ENCODE results near the gene UQCR10. TPM values are rescaled to one million over a fixed set of nuclear protein-coding genes. Genes with fewer than 3 reads are reported as not detected.

Gene UQCR10
- total and polyA plus RNA-seq, 2 experiments from 2014 or later = 78.0 to 535 TPM

- no peak overlapping the region for H3K27ac Mint-ChIP-seq
- Histone ChIP-seq H3K79me2 (replicated peaks; ENCODE audit: insufficient read depth) (no peaks in the 10 kb centered on the region), H3K27ac (ENCODE audit: low read depth) (no peak overlapping the region), H3K36me3 (ENCODE audit: insufficient read depth) (no peaks in the 10 kb centered on the region), H3K4me3 (no peak overlapping the region), H3K4me1 (ENCODE audit: insufficient read depth) (peaks cover 14% of the 10 kb centered on the region), H3K27me3 (ENCODE audit: insufficient read depth) (no peaks in the 10 kb centered on the region), H3F3A (replicated peaks; ENCODE audit: low read depth) (no peaks in the 10 kb centered on the region; the same call in 1 of the 2 replicates), H3K9me2 (ENCODE audit: insufficient read depth) (no peaks in the 10 kb centered on the region), H2AFZ (no peak overlapping the region), H4K20me1 (replicated peaks; ENCODE audit: insufficient read depth) (no peaks in the 10 kb centered on the region), H3K4me2 (no peak overlapping the region)
- H3K4me1 Mint-ChIP-seq = peaks cover 22% of the 10 kb centered on the region
- no peak for DNase-seq (ENCODE audit: low spot score)
- H3K36me3 Mint-ChIP-seq (ENCODE audit: low read depth) = no peaks in the 10 kb centered on the region
- no peak overlapping the region for H3K4me3 Mint-ChIP-seq
- H3K9me3 Mint-ChIP-seq = no peaks in the 10 kb centered on the region
- TF ChIP-seq POLR2AphosphoS5 (IDR thresholded peaks at IDR 0.05; ENCODE audit: low read depth) (no peak), EZH2phosphoT487 (IDR thresholded peaks at IDR 0.05; ENCODE audit: unreplicated experiment) (no peak), STAT1 (IDR thresholded peaks at IDR 0.05; ENCODE audit: unreplicated experiment) (no peak), ZNF114 (CRISPR knock-in tag; IDR thresholded peaks at IDR 0.05) (no peak), NANOG (IDR thresholded peaks at IDR 0.05; ENCODE audit: borderline replicate concordance) (no peak), ETS1 (IDR thresholded peaks at IDR 0.05) (no peak), JUNB (IDR thresholded peaks at IDR 0.05; ENCODE audit: unreplicated experiment) (no peak), EZH2 (IDR thresholded peaks at IDR 0.05; ENCODE audit: low read depth, unreplicated experiment) (no peak), CREB1 (CRISPR knock-in tag; IDR thresholded peaks at IDR 0.05; ENCODE audit: low read depth) (no peak), REST (IDR thresholded peaks at IDR 0.05; ENCODE audit: unreplicated experiment) (no peak), ZNF331 (CRISPR knock-in tag; IDR thresholded peaks at IDR 0.05; ENCODE audit: low read depth) (no peak)
- TF ChIP-seq, protein P1, sequence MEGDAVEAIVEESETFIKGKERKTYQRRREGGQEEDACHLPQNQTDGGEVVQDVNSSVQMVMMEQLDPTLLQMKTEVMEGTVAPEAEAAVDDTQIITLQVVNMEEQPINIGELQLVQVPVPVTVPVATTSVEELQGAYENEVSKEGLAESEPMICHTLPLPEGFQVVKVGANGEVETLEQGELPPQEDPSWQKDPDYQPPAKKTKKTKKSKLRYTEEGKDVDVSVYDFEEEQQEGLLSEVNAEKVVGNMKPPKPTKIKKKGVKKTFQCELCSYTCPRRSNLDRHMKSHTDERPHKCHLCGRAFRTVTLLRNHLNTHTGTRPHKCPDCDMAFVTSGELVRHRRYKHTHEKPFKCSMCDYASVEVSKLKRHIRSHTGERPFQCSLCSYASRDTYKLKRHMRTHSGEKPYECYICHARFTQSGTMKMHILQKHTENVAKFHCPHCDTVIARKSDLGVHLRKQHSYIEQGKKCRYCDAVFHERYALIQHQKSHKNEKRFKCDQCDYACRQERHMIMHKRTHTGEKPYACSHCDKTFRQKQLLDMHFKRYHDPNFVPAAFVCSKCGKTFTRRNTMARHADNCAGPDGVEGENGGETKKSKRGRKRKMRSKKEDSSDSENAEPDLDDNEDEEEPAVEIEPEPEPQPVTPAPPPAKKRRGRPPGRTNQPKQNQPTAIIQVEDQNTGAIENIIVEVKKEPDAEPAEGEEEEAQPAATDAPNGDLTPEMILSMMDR (conservative IDR thresholded peaks at IDR 0.05; ENCODE audit: low read depth in 2 of 2) = no peak
- TF ChIP-seq, protein P2, sequence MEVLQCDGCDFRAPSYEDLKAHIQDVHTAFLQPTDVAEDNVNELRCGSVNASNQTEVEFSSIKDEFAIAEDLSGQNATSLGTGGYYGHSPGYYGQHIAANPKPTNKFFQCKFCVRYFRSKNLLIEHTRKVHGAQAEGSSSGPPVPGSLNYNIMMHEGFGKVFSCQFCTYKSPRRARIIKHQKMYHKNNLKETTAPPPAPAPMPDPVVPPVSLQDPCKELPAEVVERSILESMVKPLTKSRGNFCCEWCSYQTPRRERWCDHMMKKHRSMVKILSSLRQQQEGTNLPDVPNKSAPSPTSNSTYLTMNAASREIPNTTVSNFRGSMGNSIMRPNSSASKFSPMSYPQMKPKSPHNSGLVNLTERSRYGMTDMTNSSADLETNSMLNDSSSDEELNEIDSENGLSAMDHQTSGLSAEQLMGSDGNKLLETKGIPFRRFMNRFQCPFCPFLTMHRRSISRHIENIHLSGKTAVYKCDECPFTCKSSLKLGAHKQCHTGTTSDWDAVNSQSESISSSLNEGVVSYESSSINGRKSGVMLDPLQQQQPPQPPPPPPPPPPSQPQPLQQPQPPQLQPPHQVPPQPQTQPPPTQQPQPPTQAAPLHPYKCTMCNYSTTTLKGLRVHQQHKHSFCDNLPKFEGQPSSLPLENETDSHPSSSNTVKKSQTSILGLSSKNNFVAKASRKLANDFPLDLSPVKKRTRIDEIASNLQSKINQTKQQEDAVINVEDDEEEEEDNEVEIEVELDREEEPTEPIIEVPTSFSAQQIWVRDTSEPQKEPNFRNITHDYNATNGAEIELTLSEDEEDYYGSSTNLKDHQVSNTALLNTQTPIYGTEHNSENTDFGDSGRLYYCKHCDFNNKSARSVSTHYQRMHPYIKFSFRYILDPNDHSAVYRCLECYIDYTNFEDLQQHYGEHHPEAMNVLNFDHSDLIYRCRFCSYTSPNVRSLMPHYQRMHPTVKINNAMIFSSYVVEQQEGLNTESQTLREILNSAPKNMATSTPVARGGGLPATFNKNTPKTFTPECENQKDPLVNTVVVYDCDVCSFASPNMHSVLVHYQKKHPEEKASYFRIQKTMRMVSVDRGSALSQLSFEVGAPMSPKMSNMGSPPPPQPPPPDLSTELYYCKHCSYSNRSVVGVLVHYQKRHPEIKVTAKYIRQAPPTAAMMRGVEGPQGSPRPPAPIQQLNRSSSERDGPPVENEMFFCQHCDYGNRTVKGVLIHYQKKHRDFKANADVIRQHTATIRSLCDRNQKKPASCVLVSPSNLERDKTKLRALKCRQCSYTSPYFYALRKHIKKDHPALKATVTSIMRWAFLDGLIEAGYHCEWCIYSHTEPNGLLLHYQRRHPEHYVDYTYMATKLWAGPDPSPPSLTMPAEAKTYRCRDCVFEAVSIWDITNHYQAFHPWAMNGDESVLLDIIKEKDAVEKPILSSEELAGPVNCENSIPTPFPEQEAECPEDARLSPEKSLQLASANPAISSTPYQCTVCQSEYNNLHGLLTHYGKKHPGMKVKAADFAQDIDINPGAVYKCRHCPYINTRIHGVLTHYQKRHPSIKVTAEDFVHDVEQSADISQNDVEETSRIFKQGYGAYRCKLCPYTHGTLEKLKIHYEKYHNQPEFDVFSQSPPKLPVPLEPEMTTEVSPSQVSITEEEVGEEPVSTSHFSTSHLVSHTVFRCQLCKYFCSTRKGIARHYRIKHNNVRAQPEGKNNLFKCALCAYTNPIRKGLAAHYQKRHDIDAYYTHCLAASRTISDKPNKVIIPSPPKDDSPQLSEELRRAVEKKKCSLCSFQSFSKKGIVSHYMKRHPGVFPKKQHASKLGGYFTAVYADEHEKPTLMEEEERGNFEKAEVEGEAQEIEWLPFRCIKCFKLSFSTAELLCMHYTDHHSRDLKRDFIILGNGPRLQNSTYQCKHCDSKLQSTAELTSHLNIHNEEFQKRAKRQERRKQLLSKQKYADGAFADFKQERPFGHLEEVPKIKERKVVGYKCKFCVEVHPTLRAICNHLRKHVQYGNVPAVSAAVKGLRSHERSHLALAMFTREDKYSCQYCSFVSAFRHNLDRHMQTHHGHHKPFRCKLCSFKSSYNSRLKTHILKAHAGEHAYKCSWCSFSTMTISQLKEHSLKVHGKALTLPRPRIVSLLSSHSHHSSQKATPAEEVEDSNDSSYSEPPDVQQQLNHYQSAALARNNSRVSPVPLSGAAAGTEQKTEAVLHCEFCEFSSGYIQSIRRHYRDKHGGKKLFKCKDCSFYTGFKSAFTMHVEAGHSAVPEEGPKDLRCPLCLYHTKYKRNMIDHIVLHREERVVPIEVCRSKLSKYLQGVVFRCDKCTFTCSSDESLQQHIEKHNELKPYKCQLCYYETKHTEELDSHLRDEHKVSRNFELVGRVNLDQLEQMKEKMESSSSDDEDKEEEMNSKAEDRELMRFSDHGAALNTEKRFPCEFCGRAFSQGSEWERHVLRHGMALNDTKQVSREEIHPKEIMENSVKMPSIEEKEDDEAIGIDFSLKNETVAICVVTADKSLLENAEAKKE (CRISPR knock-in tag; IDR thresholded peaks at IDR 0.05) = no peak
- H3K27me3 Mint-ChIP-seq (ENCODE audit: insufficient read depth, low read depth, poor library complexity) = peaks cover 5% of the 10 kb centered on the region
- no peak for ATAC-seq
Measured at GRCh38 chr22:29731058-29731850, 35.9 kb upstream of the UQCR10 start.
